ENCODE results near the gene ADGRD1.

Gene ADGRD1

GRCh38 chr12:131020326-131021153 is 66.8 kb downstream of the ADGRD1 start:
- DNase-seq (ENCODE audit: low read depth in 4 of 4, low spot score in 1 of 4): no peak

- DNase-seq (ENCODE audit: low read depth in 4 of 4, low spot score in 1 of 4): no peak
These were observed 67.4 kb downstream of the ADGRD1 start for GRCh38 chr12:131021154-131021541.

GRCh38 chr12:131024026-131024425 is 70.3 kb downstream of the ADGRD1 start:
- no peak for DNase-seq (ENCODE audit: low read depth in 4 of 4, low spot score in 1 of 4)

GRCh38 chr12:131024721-131025120 is 71.0 kb downstream of the ADGRD1 start:
- no peak for DNase-seq (ENCODE audit: low read depth in 4 of 4, low spot score in 1 of 4)

GRCh38 chr12:131025234-131025633 is 71.5 kb downstream of the ADGRD1 start:
- DNase-seq (ENCODE audit: low read depth in 4 of 4, low spot score in 1 of 4): no peak

GRCh38 chr12:131025939-131026702 is 72.4 kb downstream of the ADGRD1 start:
- DNase-seq (ENCODE audit: low read depth in 4 of 4, low spot score in 1 of 4): no peak

GRCh38 chr12:131026754-131027153 is 73.0 kb downstream of the ADGRD1 start:
- no peak for DNase-seq (ENCODE audit: low read depth in 4 of 4, low spot score in 1 of 4)

GRCh38 chr12:131027264-131027663 is 73.6 kb downstream of the ADGRD1 start:
- DNase-seq (ENCODE audit: low read depth in 4 of 4, low spot score in 1 of 4): no peak

GRCh38 chr12:131027876-131028586 is 74.3 kb downstream of the ADGRD1 start:
- DNase-seq (ENCODE audit: low read depth in 4 of 4, low spot score in 1 of 4): no peak

- DNase-seq (ENCODE audit: low read depth in 4 of 4, low spot score in 1 of 4): no peak
These were observed 75.1 kb downstream of the ADGRD1 start for GRCh38 chr12:131028587-131029338.

- no peak for DNase-seq (ENCODE audit: low read depth in 4 of 4, low spot score in 1 of 4)
These were observed 77.0 kb downstream of the ADGRD1 start for GRCh38 chr12:131030472-131031328.

GRCh38 chr12:131032082-131032750 is 78.5 kb downstream of the ADGRD1 start:
- no peak for DNase-seq (ENCODE audit: low read depth in 4 of 4, low spot score in 1 of 4)

GRCh38 chr12:131033486-131033885 is 79.8 kb downstream of the ADGRD1 start:
- no peak for DNase-seq (ENCODE audit: low read depth in 4 of 4, low spot score in 1 of 4)

GRCh38 chr12:131033886-131034482 is 80.3 kb downstream of the ADGRD1 start:
- DNase-seq (ENCODE audit: low read depth in 4 of 4, low spot score in 1 of 4): no peak

- DNase-seq (ENCODE audit: low read depth in 4 of 4, low spot score in 1 of 4): no peak
These were observed 81.0 kb downstream of the ADGRD1 start for GRCh38 chr12:131034631-131035244.

- DNase-seq (ENCODE audit: low read depth in 4 of 4, low spot score in 1 of 4): no peak
These were observed 81.6 kb downstream of the ADGRD1 start for GRCh38 chr12:131035245-131035681.

- DNase-seq (ENCODE audit: low read depth in 4 of 4, low spot score in 1 of 4): no peak
These were observed 84.5 kb downstream of the ADGRD1 start for GRCh38 chr12:131038159-131038558.
